T-cell (primary cell): ENCODE data around the gene TAPBP. TPM values are rescaled to one million over a fixed set of nuclear protein-coding genes. Genes with fewer than 3 reads are reported as not detected.

ENCODE experiments used
- ATAC-seq, 4 experiments: fragments of 200-7000 bp in 3 of 4; fragments of 150-1000 bp in 1 of 4; cut with Tn5 transposase; replicated peaks in 1 of 4; 1 replicate in 3 of 4; 2 replicates in 1 of 4; pipeline ENCODE4 v1.10.0; 2021; ENCODE audit warnings: moderate library complexity in 3 of 4, mild to moderate bottlenecking in 2 of 4, moderate number of reproducible peaks in 1 of 4
- CTCF ChIA-PET, 2 donors: fragments of 300-600 bp; sonication (Branson Sonifier 250); formaldehyde crosslinking; loops; one replicate each; lab custom pipeline; 2022; ENCODE audit warnings: antibody characterized with exemption in 2 of 2; lab: Charles Lee
- POLR2A ChIA-PET, 2 donors: fragments of 300-600 bp; sonication (Branson Sonifier 250); formaldehyde crosslinking; loops; one replicate each; lab custom pipeline; 2022; ENCODE audit warnings: antibody characterized with exemption in 2 of 2; lab: Charles Lee
- DNase-seq, 35 experiments: peaks; one replicate each; pipeline versions ENCODE4 v3.0.0 to v3.0.0-alpha.2; 2013 to 2023
- H3K27ac ChIP-seq: one replicate; pipeline ENCODE4 v1.5.1; 2013; ENCODE audit warnings: low read length
- H3K27me3 ChIP-seq, 2 experiments: replicated peaks in 1 of 2; 1 replicate in 1 of 2; 2 replicates in 1 of 2; pipeline versions ENCODE4 v1.6.1 to v1.7.0; 2013; ENCODE audit warnings: low read length in 1 of 2, mixed read lengths in 1 of 2; ENCODE audit not compliant: control insufficient read depth in 2 of 2, insufficient read depth in 2 of 2; ENCODE audit errors: extremely low read depth in 1 of 2
- H3K36me3 ChIP-seq, 2 donors: 1 replicate in 1 of 2; 2 replicates in 1 of 2; pipeline versions ENCODE4 v1.6.1 to v1.7.0; 2013; ENCODE audit warnings: low read length in 1 of 2; ENCODE audit not compliant: control insufficient read depth in 2 of 2, insufficient read depth in 1 of 2; ENCODE audit errors: extremely low read depth in 1 of 2
- H3K4me1 ChIP-seq, 2 experiments: 1 replicate in 1 of 2; 2 replicates in 1 of 2; pipeline versions ENCODE4 v1.6.1 to v1.7.0; 2013; ENCODE audit warnings: low read length in 2 of 2, mixed read lengths in 1 of 2; ENCODE audit not compliant: insufficient read depth in 2 of 2, control insufficient read depth in 1 of 2; ENCODE audit errors: extremely low read depth in 1 of 2
- H3K4me3 ChIP-seq, 2 donors: 1 replicate in 1 of 2; 2 replicates in 1 of 2; pipeline versions ENCODE4 v1.5.1 to v1.7.0; 2013; ENCODE audit warnings: mild to moderate bottlenecking in 2 of 2, low read length in 1 of 2, moderate library complexity in 1 of 2; ENCODE audit not compliant: control insufficient read depth in 1 of 2; ENCODE audit errors: extremely low read depth in 1 of 2
- H3K9me3 ChIP-seq: 2 replicates; pipeline ENCODE4 v1.7.0; 2013
- H3K27ac Mint-ChIP-seq, 2 donors: one replicate each; pipeline ENCODE4 v1.8.0; 2020 to 2021; ENCODE audit warnings: mild to moderate bottlenecking in 2 of 2, mixed read lengths in 2 of 2
- H3K27me3 Mint-ChIP-seq, 2 donors: one replicate each; pipeline ENCODE4 v1.8.0; 2021 to 2022; ENCODE audit warnings: mixed read lengths in 2 of 2
- H3K36me3 Mint-ChIP-seq: one replicate; pipeline ENCODE4 v1.8.0; 2021; ENCODE audit warnings: mixed read lengths
- H3K4me1 Mint-ChIP-seq, 3 donors: one replicate each; pipeline ENCODE4 v1.8.0; 2020 to 2022; ENCODE audit warnings: mixed read lengths in 3 of 3, mild to moderate bottlenecking in 1 of 3
- H3K4me3 Mint-ChIP-seq, 3 donors: one replicate each; pipeline ENCODE4 v1.8.0; 2020 to 2022; ENCODE audit warnings: mild to moderate bottlenecking in 3 of 3, mixed read lengths in 3 of 3, moderate library complexity in 3 of 3
- H3K9me3 Mint-ChIP-seq, 3 donors: one replicate each; pipeline ENCODE4 v1.8.0; 2020 to 2022; ENCODE audit warnings: mixed read lengths in 3 of 3
- WGBS: methylation state at CpG from one replicate; pipeline ENCODE4 v1.1.5; 2013; ENCODE audit warnings: missing lambda C conversion rate; ENCODE audit not compliant: insufficient coverage; 5-methylcytosine and 5-hydroxymethylcytosine counted together
- total RNA-seq, 35 experiments: library from RNA in 6 of 35; stranded (reverse) in 6 of 35; fragments of 120-200 nt in 1 of 35; gene quantifications; one replicate each; pipeline versions ENCODE4 v1.2.1 to v1.2.4 and lab custom pipeline; 2013 to 2026

The TAPBP gene
- total RNA-seq, 5 donors from 2014 or later (not counting 1 experiment from before 2014, with no cell fraction given), result 224 to 271 (median 254) TPM

DNA sequence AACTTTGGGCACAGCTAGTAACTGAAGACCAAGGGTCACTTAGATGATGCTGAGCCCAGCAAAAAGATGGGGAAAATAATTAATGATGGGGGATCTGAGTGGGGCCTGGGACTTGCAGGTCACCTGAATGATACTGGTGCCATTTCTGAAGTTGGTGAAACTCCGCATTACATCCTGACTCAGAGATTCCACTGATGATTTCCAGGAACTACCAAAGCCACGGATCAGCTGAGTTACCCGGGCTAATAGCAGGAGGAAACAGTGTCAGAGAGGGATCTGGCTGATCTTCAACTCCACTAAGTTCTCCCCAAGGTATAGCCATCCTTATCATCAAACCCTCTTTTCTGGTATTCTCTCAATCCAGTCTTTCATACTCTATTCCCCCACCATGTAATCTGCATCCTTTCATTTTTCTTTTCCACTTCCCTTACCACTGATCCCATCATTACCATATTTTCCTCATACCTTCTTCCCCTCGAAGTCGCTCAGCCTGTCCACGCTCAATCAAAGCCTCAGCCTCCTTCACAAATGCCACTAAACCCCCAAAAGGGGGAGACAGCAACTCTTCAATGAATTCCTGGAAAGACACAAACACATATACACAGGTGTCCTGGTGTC, 62.4 kb downstream of the TAPBP start:
- Histone ChIP-seq H3K9me3 (no peaks in the 10 kb centered on the region), H3K36me3 (peaks cover 0 to 19% of the 10 kb centered on the region in 2 donors), H3K4me3 (no peak overlapping the region), H3K27ac (no peak overlapping the region), H3K27me3 (no peaks in the 10 kb centered on the region), H3K4me1 (peaks cover 19 to 31% of the 10 kb centered on the region in 2 experiments)
- no peaks in the 10 kb centered on the region for H3K27me3 Mint-ChIP-seq
- H3K27ac Mint-ChIP-seq, result peak overlapping the region; percentile 36 to 77
- ATAC-seq (no peak), DNase-seq (no peak)
- ChIA-PET CTCF (no interaction called here), POLR2A (no interaction called here)
- peaks cover 38 to 39% (median 39%) of the 10 kb centered on the region in 3 donors for H3K4me1 Mint-ChIP-seq
- WGBS, result 72% methylated on average over 6 of the region's 6 CpGs
- H3K9me3 Mint-ChIP-seq, result no peaks in the 10 kb centered on the region
- H3K36me3 Mint-ChIP-seq, result peaks cover 5% of the 10 kb centered on the region
- peak overlapping the region in 2 of 3 donors; percentile 3 to 15 for H3K4me3 Mint-ChIP-seq

DNA sequence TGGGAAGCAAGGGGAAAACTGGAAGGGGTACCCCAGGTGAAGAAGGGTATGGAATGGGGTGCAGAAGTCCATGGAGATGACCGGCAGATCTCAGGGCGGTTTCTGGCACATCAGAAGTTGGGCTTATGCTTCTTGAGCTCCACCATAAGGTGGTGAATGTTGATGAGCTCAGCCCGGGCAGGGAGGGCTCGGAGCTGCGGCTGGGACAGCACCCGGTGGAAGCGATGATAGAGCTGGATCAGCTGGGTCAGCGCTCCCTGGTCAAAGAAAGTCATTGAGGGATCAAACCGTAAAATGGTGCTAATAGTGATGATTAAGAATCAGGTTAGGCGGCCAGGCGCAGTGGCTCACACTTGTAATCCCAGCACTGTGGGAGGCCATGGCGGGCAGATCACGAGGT, 63.1 kb downstream of the TAPBP start:
- ATAC-seq, result no peak
- 100% methylated on average over 2 of the region's 13 CpGs for WGBS

DNA sequence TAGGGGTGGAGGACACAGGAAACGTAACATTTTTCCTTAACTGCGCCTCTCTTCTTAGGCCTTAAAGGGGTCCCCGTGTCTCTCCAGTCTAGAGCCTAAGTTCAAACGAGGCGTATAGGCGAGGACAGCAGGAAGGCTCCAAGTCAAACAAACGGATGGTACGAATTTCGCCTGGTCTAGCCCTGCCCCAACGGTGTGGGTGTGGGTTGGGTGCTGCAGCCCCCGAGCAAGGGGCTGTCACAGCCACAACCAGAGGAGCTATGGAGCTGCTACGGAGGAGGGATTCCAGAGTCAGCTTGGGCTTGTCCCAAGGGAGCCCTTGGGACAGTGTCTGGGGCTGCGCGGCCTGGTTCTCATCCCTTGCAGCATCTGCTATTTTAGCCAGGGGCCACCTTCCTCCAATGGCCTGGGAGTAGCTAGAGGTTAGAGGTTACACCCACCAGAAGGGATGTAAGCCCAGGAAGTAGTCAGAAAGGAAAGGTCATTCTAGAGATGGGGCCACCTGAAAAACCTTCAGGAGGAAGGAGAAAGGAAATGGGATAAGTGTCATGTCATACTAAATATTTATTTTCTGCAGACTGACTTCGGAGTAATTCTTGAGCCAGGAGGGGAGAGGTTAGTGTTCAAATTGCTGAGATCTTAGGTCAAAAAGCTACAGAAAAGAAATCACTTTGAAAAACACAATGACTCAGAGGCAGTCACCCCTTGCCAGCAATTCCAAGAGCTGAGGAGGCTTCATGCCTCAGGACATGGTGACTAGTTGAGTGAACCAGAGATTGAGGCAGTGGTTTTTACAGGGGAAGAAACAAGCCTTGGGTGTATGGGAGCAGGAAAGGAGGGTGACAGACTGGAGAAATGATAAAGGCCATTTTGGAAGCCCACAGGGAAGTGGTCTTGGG, 63.9 kb downstream of the TAPBP start:
- CTCF ChIA-PET, result interaction anchor here in 1 of 2 donors (1.0 to 2.3 kb wide), 14 partner anchors 14 to 316 kb away, joined by 3 to 16 read pairs (median 8); partner anchors contain the start of genes RGL2, RING1, RPS18 and VPS52
- no peaks in the 10 kb centered on the region for H3K9me3 ChIP-seq
- Mint-ChIP-seq H3K9me3 (no peaks in the 10 kb centered on the region), H3K4me1 (peaks cover 38 to 39% (median 39%) of the 10 kb centered on the region in 3 donors), H3K27me3 (no peaks in the 10 kb centered on the region), H3K27ac (peak overlapping the region; percentile 98), H3K4me3 (peak overlapping the region; percentile 87 to 97 (median 87)), H3K36me3 (peaks cover 5% of the 10 kb centered on the region)
- no peak for DNase-seq
- peaks cover 19 to 31% of the 10 kb centered on the region in 2 experiments for H3K4me1 ChIP-seq
- H3K4me3 ChIP-seq, result peak overlapping the region; percentile 58 to 83
- 26% methylated on average over 11 of the region's 15 CpGs for WGBS
- POLR2A ChIA-PET, result interaction anchor here in 1 of 2 donors (0.7 to 1.0 kb wide), 3 partner anchors 51 to 278 kb away, joined by 3 read pairs; no protein-coding TSS in a partner anchor
- H3K27me3 ChIP-seq, result peaks cover 0 to 2% of the 10 kb centered on the region in 2 experiments
- no peak for ATAC-seq
- H3K36me3 ChIP-seq, result peaks cover 0 to 16% of the 10 kb centered on the region in 2 donors
- peak overlapping the region; percentile 95 for H3K27ac ChIP-seq

More for the DNA sequence above, 63.1 kb downstream of the TAPBP start:
- Histone ChIP-seq H3K4me1 (peaks cover 19 to 31% of the 10 kb centered on the region in 2 experiments), H3K36me3 (peaks cover 0 to 19% of the 10 kb centered on the region in 2 donors), H3K27ac (no peak overlapping the region), H3K4me3 (no peak overlapping the region), H3K27me3 (peaks cover 0 to 2% of the 10 kb centered on the region in 2 experiments), H3K9me3 (no peaks in the 10 kb centered on the region)
- H3K9me3 Mint-ChIP-seq, result no peaks in the 10 kb centered on the region
- H3K27me3 Mint-ChIP-seq, result no peaks in the 10 kb centered on the region
- peak overlapping the region; percentile 98 for H3K27ac Mint-ChIP-seq
- no peak for DNase-seq
- CTCF ChIA-PET, result no interaction called here
- H3K36me3 Mint-ChIP-seq, result peaks cover 5% of the 10 kb centered on the region
- H3K4me1 Mint-ChIP-seq, result peaks cover 38 to 39% (median 39%) of the 10 kb centered on the region in 3 donors
- peak overlapping the region; percentile 87 to 97 (median 87) for H3K4me3 Mint-ChIP-seq
- POLR2A ChIA-PET, result interaction anchor here in 1 of 2 donors (0.8 kb wide), 1 partner anchor 93 kb away, joined by 3 read pairs; no protein-coding TSS in a partner anchor

Other genes with a start within 250 kb of the TAPBP start
- gene HLA-DPA1, start 240.4 kb downstream of the TAPBP start, total RNA-seq, result 10 to 100 TPM; 29.6 to 68.4 (median 35.9) TPM
- 10 to 100 TPM; 41.2 to 78.9 (median 58.4) TPM for gene HLA-DPB1, start 238.1 kb downstream of the TAPBP start, total RNA-seq
- gene COL11A2, start 121.6 kb downstream of the TAPBP start, total RNA-seq, result 1 to 10 TPM; 1.3 to 9.7 (median 2.7) TPM
- gene RXRB, start 113.4 kb downstream of the TAPBP start, total RNA-seq, result 100 to 1,000 TPM in 2 of 5 donors, 10 to 100 TPM in 3; 65.5 to 104 (median 96.4) TPM
- 10 to 100 TPM; 19.1 to 44.0 (median 41.3) TPM for gene SLC39A7, start 113.2 kb downstream of the TAPBP start, total RNA-seq
- gene HSD17B8, start 109.4 kb downstream of the TAPBP start, total RNA-seq, result 10 to 100 TPM; 13.9 to 27.7 (median 24.4) TPM
- 10 to 100 TPM; 37.7 to 43.8 (median 42.6) TPM for gene RING1, start 105.6 kb downstream of the TAPBP start, total RNA-seq
- gene VPS52, start 42.2 kb downstream of the TAPBP start, total RNA-seq, result 100 to 1,000 TPM in 1 of 5 donors, 10 to 100 TPM in 4; 81.4 to 100 (median 87.6) TPM
- gene RPS18, start 42.0 kb downstream of the TAPBP start, total RNA-seq, result 1,000 to 10,000 TPM; 3,249 to 4,871 (median 4,590) TPM
- 10 to 100 TPM; 12.2 to 47.2 (median 40.4) TPM for gene B3GALT4, start 37.0 kb downstream of the TAPBP start, total RNA-seq
- 10 to 100 TPM; 38.3 to 74.4 (median 60.4) TPM for gene WDR46, start 24.8 kb downstream of the TAPBP start, total RNA-seq
- 10 to 100 TPM; 16.1 to 51.4 (median 40.5) TPM for gene PFDN6, start 24.5 kb downstream of the TAPBP start, total RNA-seq
- gene RGL2, start 15.1 kb downstream of the TAPBP start, total RNA-seq, result 10 to 100 TPM; 55.9 to 72.0 (median 66.0) TPM
- 10 to 100 TPM; 17.6 to 32.0 (median 26.3) TPM for gene ZBTB22, start 3.7 kb upstream of the TAPBP start, total RNA-seq
- gene DAXX, start 8.9 kb upstream of the TAPBP start, total RNA-seq, result 10 to 100 TPM; 36.3 to 91.4 (median 87.7) TPM
- gene KIFC1, start 77.7 kb upstream of the TAPBP start, total RNA-seq, result 1 to 10 TPM; 1.1 to 2.9 (median 1.8) TPM
- 100 to 1,000 TPM; 169 to 372 (median 175) TPM for gene PHF1, start 96.9 kb upstream of the TAPBP start, total RNA-seq
- 100 to 1,000 TPM; 169 to 184 (median 176) TPM for gene CUTA, start 104.0 kb upstream of the TAPBP start, total RNA-seq
- 100 to 1,000 TPM in 1 of 5 donors, 10 to 100 TPM in 4; 51.2 to 111 (median 64.5) TPM for gene SYNGAP1, start 106.0 kb upstream of the TAPBP start, total RNA-seq
- gene ZBTB9, start 140.5 kb upstream of the TAPBP start, total RNA-seq, result 10 to 100 TPM in 3 of 5 donors, 1 to 10 TPM in 2; 3.9 to 12.6 (median 11.1) TPM